SK-N-SH (cell line): ENCODE measurements around the gene AHCYL1. TPM values are rescaled to one million over a fixed set of nuclear protein-coding genes. Genes with fewer than 3 reads are reported as not detected.

Source experiments
- CTCF ChIA-PET: fragments of 300-600, 350-600 bp; formaldehyde crosslinking; extraction: SDS; loops from one replicate; lab custom pipeline; 2021; lab: Yijun Ruan, JAX
- POLR2A ChIA-PET: fragments of 350-600 bp; sonication (Branson Sonifier 250); formaldehyde crosslinking; extraction: SDS; loops from one replicate; lab custom pipeline; 2020; ENCODE audit warnings: antibody characterized with exemption, inconsistent platforms; lab: Yijun Ruan, JAX
- DNase-seq: peaks from one replicate; pipeline ENCODE4 v3.0.0; 2012
- H2AFZ ChIP-seq: fragments of 200-600 bp; sonication (generic); 2 replicates; pipeline ENCODE4 v1.8.1; 2016; ENCODE audit warnings: antibody characterized with exemption, mild to moderate bottlenecking, low read depth
- H3F3A ChIP-seq: fragments of 200-600 bp; sonication (generic); replicated peaks from 2 replicates; pipeline ENCODE3; 2016; ENCODE audit warnings: antibody characterized with exemption, mild to moderate bottlenecking; ENCODE audit not compliant: insufficient read depth
- H3K27ac ChIP-seq, 2 experiments: fragments of 200-500 bp in 1 of 2; fragments of 200-600 bp in 1 of 2; sonication (Bioruptor generic) in 1 of 2; sonication (generic), shearing (Covaris generic) in 1 of 2; 2 replicates each; pipeline versions ENCODE4 v1.5.1 to v1.6.1; 2014 to 2016; ENCODE audit warnings: low read depth in 2 of 2, inconsistent platforms in 1 of 2, low read length in 1 of 2, mild to moderate bottlenecking in 1 of 2, mixed read lengths in 1 of 2
- H3K27me3 ChIP-seq: fragments of 200-600 bp; sonication (generic), shearing (Covaris generic); 2 replicates; pipeline ENCODE4 v1.6.1; 2016; ENCODE audit warnings: mixed run types; ENCODE audit not compliant: insufficient read depth
- H3K36me3 ChIP-seq, 2 experiments: fragments of 200-500 bp in 1 of 2; fragments of 200-600 bp in 1 of 2; sonication (Bioruptor generic) in 1 of 2; sonication (generic) in 1 of 2; replicated peaks in 1 of 2; 2 replicates each; pipeline versions ENCODE3 to v1.5.1; 2014 to 2016; ENCODE audit warnings: low read length in 1 of 2, mild to moderate bottlenecking in 1 of 2; ENCODE audit not compliant: insufficient read depth in 2 of 2, control insufficient read depth in 1 of 2
- H3K4me1 ChIP-seq, 2 experiments: fragments of 200-500 bp in 1 of 2; fragments of 200-600 bp in 1 of 2; sonication (Bioruptor generic) in 1 of 2; sonication (generic), shearing (Covaris generic) in 1 of 2; 2 replicates each; pipeline versions ENCODE4 v1.5.1 to v1.6.1; 2014 to 2016; ENCODE audit warnings: low read depth in 1 of 2, low read length in 1 of 2, mixed run types in 1 of 2; ENCODE audit not compliant: insufficient read depth in 2 of 2, control insufficient read depth in 1 of 2
- H3K4me2 ChIP-seq: fragments of 200-600 bp; sonication (generic), shearing (Covaris generic); 2 replicates; pipeline ENCODE4 v1.6.1; 2017; ENCODE audit warnings: mixed run types
- H3K4me3 ChIP-seq, 2 experiments: fragments of 200-500 bp in 1 of 2; fragments of 200-600 bp in 1 of 2; sonication (Bioruptor generic) in 1 of 2; sonication (generic), shearing (Covaris generic) in 1 of 2; 2 replicates each; pipeline versions ENCODE4 v1.5.1 to v1.8.1; 2014 to 2016; ENCODE audit warnings: low read depth in 2 of 2, inconsistent platforms in 1 of 2, low read length in 1 of 2, mild to moderate bottlenecking in 1 of 2, mixed read lengths in 1 of 2, moderate library complexity in 1 of 2
- H3K79me2 ChIP-seq: fragments of 200-600 bp; sonication (generic); 2 replicates; pipeline ENCODE4 v1.8.1; 2017; ENCODE audit warnings: mild to moderate bottlenecking; ENCODE audit not compliant: insufficient read depth
- H3K9ac ChIP-seq: fragments of 200-600 bp; sonication (generic); 2 replicates; pipeline ENCODE4 v1.6.1; 2017; ENCODE audit warnings: mixed run types
- H3K9me2 ChIP-seq: fragments of 200-600 bp; sonication (generic); 2 replicates; pipeline ENCODE4 v1.6.1; 2017; ENCODE audit warnings: mixed run types
- H3K9me3 ChIP-seq: fragments of 200-600 bp; sonication (generic); 2 replicates; pipeline ENCODE4 v1.6.1; 2017; ENCODE audit warnings: mixed run types, mild to moderate bottlenecking, moderate library complexity
- H4K20me1 ChIP-seq: fragments of 200-600 bp; sonication (generic); 2 replicates; pipeline ENCODE4 v1.6.1; 2017; ENCODE audit warnings: mild to moderate bottlenecking, mixed run types; ENCODE audit not compliant: insufficient read depth
- CTCF ChIP-seq: fragments of 200-600 bp; sonication (generic); IDR thresholded peaks from 2 replicates; pipeline ENCODE4 v1.6.1; 2017; ENCODE audit warnings: antibody characterized with exemption, mild to moderate bottlenecking, moderate library complexity
- ELF1 ChIP-seq: IDR thresholded peaks from 2 replicates; pipeline ENCODE4 v1.4.0; 2012
- REST ChIP-seq: IDR thresholded peaks from 2 replicates; pipeline ENCODE4 v1.6.1; 2012; ENCODE audit warnings: mild to moderate bottlenecking, low read depth, low read length, moderate library complexity
- SIN3A ChIP-seq: IDR thresholded peaks from 2 replicates; pipeline ENCODE4 v1.6.1; 2012; ENCODE audit warnings: low read depth, mild to moderate bottlenecking, low read length, moderate library complexity, borderline replicate concordance
- TCF12 ChIP-seq: IDR thresholded peaks from 2 replicates; pipeline ENCODE4 v1.4.0; 2012
- TEAD4 ChIP-seq: IDR thresholded peaks from 2 replicates; pipeline ENCODE4 v1.4.0; 2012; ENCODE audit warnings: mild to moderate bottlenecking, borderline replicate concordance; ENCODE audit not compliant: insufficient read depth
- WGBS: methylation state at CpG from one replicate; pipeline ENCODE4 v1.1.6; 2017; ENCODE audit warnings: low lambda C conversion rate; 5-methylcytosine and 5-hydroxymethylcytosine counted together
- polyA plus RNA-seq, 3 experiments: library from polyadenylated mRNA; depleted of rRNA; stranded (reverse); fragments of >200 nt; gene quantifications; 2 replicates each; pipeline ENCODE4 v1.2.3, GENCODE V29; 2012
- TF ChIP-seq, protein P1 (sequence below): IDR thresholded peaks from 2 replicates; pipeline ENCODE4 v1.4.0; 2012; ENCODE audit warnings: low read depth, borderline replicate concordance

The AHCYL1 gene
- polyA plus RNA-seq, 1 of the 3 experiments (the other 2 are of a cell fraction), result 39.7 TPM

GRCh38 chr1:110058591-110058990 is 74.0 kb downstream of the AHCYL1 start:
- no peak overlapping the region for H3K9ac ChIP-seq
- no peaks in the 10 kb centered on the region for H3K9me3 ChIP-seq
- peaks cover 54 to 98% of the 10 kb centered on the region in 2 experiments for H3K4me1 ChIP-seq
- no peak for TF ChIP-seq CTCF
- TF ChIP-seq, protein P1, sequence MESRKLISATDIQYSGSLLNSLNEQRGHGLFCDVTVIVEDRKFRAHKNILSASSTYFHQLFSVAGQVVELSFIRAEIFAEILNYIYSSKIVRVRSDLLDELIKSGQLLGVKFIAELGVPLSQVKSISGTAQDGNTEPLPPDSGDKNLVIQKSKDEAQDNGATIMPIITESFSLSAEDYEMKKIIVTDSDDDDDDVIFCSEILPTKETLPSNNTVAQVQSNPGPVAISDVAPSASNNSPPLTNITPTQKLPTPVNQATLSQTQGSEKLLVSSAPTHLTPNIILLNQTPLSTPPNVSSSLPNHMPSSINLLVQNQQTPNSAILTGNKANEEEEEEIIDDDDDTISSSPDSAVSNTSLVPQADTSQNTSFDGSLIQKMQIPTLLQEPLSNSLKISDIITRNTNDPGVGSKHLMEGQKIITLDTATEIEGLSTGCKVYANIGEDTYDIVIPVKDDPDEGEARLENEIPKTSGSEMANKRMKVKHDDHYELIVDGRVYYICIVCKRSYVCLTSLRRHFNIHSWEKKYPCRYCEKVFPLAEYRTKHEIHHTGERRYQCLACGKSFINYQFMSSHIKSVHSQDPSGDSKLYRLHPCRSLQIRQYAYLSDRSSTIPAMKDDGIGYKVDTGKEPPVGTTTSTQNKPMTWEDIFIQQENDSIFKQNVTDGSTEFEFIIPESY, result no peak
- no peak for TF ChIP-seq TCF12
- no peak for TF ChIP-seq SIN3A
- no peak for TF ChIP-seq REST
- TF ChIP-seq TEAD4, result no peak
- no peak for TF ChIP-seq ELF1
- 40% methylated on average over 1 of the region's 1 CpG for WGBS
- no peaks in the 10 kb centered on the region for H3K9me2 ChIP-seq
- ChIA-PET POLR2A (interaction anchor here (0.7 to 2.3 kb wide), 8 partner anchors 9 to 130 kb away, joined by 3 to 21 read pairs (median 6); partner anchors contain the start of gene STRIP1), CTCF (interaction anchor here (1.2 to 42.0 kb wide), 11 partner anchors 8 to 420 kb away, joined by 3 to 1768 read pairs (median 7); partner anchors contain the start of genes STRIP1 and UBL4B)
- peak overlapping the region; percentile 71 to 93 for H3K27ac ChIP-seq
- peaks cover 10% of the 10 kb centered on the region for H4K20me1 ChIP-seq
- peaks cover 42% of the 10 kb centered on the region for H3F3A ChIP-seq
- no peak overlapping the region; a peak in 1 of 4 replicates for H3K4me3 ChIP-seq
- DNase-seq, result no peak
- H3K79me2 ChIP-seq, result no peaks in the 10 kb centered on the region; the same call in 1 of the 2 replicates
- no peak overlapping the region for H2AFZ ChIP-seq
- H3K36me3 ChIP-seq, result peaks cover 34 to 46% of the 10 kb centered on the region in 2 experiments
- peak overlapping the region; percentile 52 for H3K4me2 ChIP-seq
- no peaks in the 10 kb centered on the region for H3K27me3 ChIP-seq
